ENCODE data around the gene C3orf20. TPM values are rescaled to one million over a fixed set of nuclear protein-coding genes. Genes with fewer than 3 reads are reported as not detected.

Gene C3orf20
- total and polyA plus RNA-seq, 2 of the 4 experiments (the other 2 are of a cell fraction): not detected

- in situ Hi-C loops (cut with MboI; ENCODE audit: low sequenced_read_pairs): no loop called here
- H2BK120ac ChIP-seq (ENCODE audit: low read depth, low read length): no peak overlapping the region
- no peaks in the 10 kb centered on the region for H3K9me1 ChIP-seq (ENCODE audit: insufficient read depth, low read length)
- CTCF ChIA-PET: no interaction called here
- H2AK5ac ChIP-seq (ENCODE audit: low read depth, low read length): no peak overlapping the region
- H3K9ac ChIP-seq (ENCODE audit: low read depth, low read length): no peak overlapping the region
- H3K9me3 ChIP-seq (ENCODE audit: control insufficient read depth, insufficient read depth, low read length): no peaks in the 10 kb centered on the region
- H3K18ac ChIP-seq (ENCODE audit: low read depth, low read length): no peak overlapping the region
- no peak overlapping the region for H2BK5ac ChIP-seq (ENCODE audit: low read depth, low read length, poor library complexity, severe bottlenecking)
- no peak overlapping the region for H3K14ac ChIP-seq (replicated peaks; ENCODE audit: low read depth, low read length)
- TF ChIP-seq SMC3 (IDR thresholded peaks at IDR 0.05; ENCODE audit: low read depth, low read length) (no peak), USF2 (IDR thresholded peaks at IDR 0.05; ENCODE audit: low read depth, low read length) (no peak), RAD21 (IDR thresholded peaks at IDR 0.05; ENCODE audit: low read length) (no peak), POLR2A (IDR thresholded peaks at IDR 0.05; ENCODE audit: low read depth, low read length) (no peak), ELK1 (IDR thresholded peaks at IDR 0.05; ENCODE audit: borderline replicate concordance, low read depth, low read length) (no peak), NFE2L2 (IDR thresholded peaks at IDR 0.05; ENCODE audit: low read depth, low read length) (no peak), MAFK (IDR thresholded peaks at IDR 0.05; ENCODE audit: low read depth, low read length) (no peak)
- no peak overlapping the region for H3K23ac ChIP-seq (ENCODE audit: low read depth, low read length)
- H4K91ac ChIP-seq (ENCODE audit: insufficient read depth, low read depth, low read length): no peak overlapping the region
- BruUV-seq (replicated peaks): no TSS peak
- DNase-seq (no peak), ATAC-seq (ENCODE audit: low read depth) (no peak)
- no peak overlapping the region for H3K56ac ChIP-seq (ENCODE audit: extremely low read depth, insufficient read depth, low read length)
- no peak overlapping the region for H4K5ac ChIP-seq (ENCODE audit: low read depth, low read length)
- H3K4me1 ChIP-seq (ENCODE audit: control insufficient read depth, insufficient read depth, low read length): no peaks in the 10 kb centered on the region
- H2BK15ac ChIP-seq (ENCODE audit: low read depth, low read length): no peak overlapping the region
- H2AK9ac ChIP-seq (replicated peaks; ENCODE audit: low read depth, low read length, poor library complexity): no peak overlapping the region
- dilution Hi-C loops (cut with HindIII; ENCODE audit: low sequenced_read_pairs, unreplicated experiment): no loop called here
- no peaks in the 10 kb centered on the region for H4K20me1 ChIP-seq (ENCODE audit: insufficient read depth, low read length)
- no peak overlapping the region for H4K8ac ChIP-seq (ENCODE audit: low read depth in 2 of 2, low read length in 2 of 2)
- intact Hi-C loops (cut with micrococcal nuclease): no loop called here
- POLR2A ChIA-PET (ENCODE audit: unreplicated experiment): no interaction called here
- no peak overlapping the region for H3K4me2 ChIP-seq (ENCODE audit: low read depth, low read length)
- H3K4me3 ChIP-seq (ENCODE audit: insufficient read depth, low read depth, low read length): no peak overlapping the region
- peaks cover 23% of the 10 kb centered on the region for H3K27me3 ChIP-seq (ENCODE audit: control insufficient read depth, insufficient read depth, low read length)
- H3K4ac ChIP-seq (ENCODE audit: low read depth, low read length): no peak overlapping the region
- H2AFZ ChIP-seq (replicated peaks; ENCODE audit: low read length, poor library complexity): no peak overlapping the region
- no peaks in the 10 kb centered on the region for H3K79me1 ChIP-seq (ENCODE audit: low read depth in 1 of 2, low read length in 2 of 2)
- H3K36me3 ChIP-seq (ENCODE audit: control insufficient read depth, insufficient read depth, low read length): no peaks in the 10 kb centered on the region
- no peak overlapping the region for H3K27ac ChIP-seq (ENCODE audit: insufficient read depth, low read length)
- WGBS, 2 experiments (ENCODE audit: extremely low coverage in 2 of 2, insufficient read length in 1 of 2): 6% methylated on average over 3 of the region's 14 CpGs; no CpG with 5 or more reads in 1 of the 2 experiments
- H2BK20ac ChIP-seq (ENCODE audit: low read depth, low read length): no peak overlapping the region
Observed at GRCh38 chr3:14796403-14797077, 121.6 kb downstream of the C3orf20 start.
